GM20000 (cell line): ENCODE results near the gene TSSK2.

ENCODE experiments used
- DNase-seq: peaks from one replicate; pipeline ENCODE4 v3.0.0; 2012; ENCODE audit warnings: low spot score
- TF ChIP-seq, protein P1 (sequence below): IDR thresholded peaks from 2 replicates; pipeline ENCODE4 v1.5.1; 2012; ENCODE audit warnings: mild to moderate bottlenecking, control low read depth; ENCODE audit errors: extremely low read depth, missing control alignments

TSSK2 gene

DNA sequence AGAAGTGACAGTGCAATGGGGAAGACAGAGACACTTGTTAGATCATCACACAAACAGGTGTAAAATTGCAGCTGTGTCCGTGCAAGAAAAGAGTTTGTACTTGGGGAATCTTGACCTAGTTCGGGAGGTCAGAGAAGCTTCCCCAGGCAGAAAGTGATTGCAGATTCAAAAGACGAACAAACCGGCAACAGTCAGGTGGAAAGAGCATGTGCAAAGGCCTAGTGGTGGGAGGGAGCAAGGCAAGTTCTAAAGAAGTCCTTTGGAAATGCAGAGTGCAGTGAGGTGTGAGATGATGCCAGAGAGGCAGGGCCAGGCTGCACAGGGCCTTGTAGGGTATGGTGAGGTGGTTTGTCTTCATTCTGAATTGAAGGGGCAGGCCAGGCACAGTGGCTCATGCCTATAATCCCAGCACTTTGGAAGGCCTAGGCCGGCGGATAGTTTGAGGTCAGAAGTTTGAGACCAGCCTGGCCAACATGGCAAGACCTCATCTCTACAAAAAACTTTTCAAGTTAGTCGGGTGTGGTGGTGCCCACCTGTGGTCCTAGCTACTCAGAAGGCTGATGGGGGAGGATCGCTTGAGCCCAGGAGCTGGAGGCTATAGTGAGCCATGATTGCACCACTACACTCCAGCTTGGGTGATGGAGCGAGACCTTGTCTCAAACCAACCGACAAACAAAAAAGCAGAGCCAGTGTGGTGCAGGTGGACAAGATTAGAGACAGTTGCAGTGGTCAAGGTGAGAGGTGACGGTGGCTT, 15.3 kb downstream of the TSSK2 start:
- no peak for DNase-seq
- TF ChIP-seq, protein P1, sequence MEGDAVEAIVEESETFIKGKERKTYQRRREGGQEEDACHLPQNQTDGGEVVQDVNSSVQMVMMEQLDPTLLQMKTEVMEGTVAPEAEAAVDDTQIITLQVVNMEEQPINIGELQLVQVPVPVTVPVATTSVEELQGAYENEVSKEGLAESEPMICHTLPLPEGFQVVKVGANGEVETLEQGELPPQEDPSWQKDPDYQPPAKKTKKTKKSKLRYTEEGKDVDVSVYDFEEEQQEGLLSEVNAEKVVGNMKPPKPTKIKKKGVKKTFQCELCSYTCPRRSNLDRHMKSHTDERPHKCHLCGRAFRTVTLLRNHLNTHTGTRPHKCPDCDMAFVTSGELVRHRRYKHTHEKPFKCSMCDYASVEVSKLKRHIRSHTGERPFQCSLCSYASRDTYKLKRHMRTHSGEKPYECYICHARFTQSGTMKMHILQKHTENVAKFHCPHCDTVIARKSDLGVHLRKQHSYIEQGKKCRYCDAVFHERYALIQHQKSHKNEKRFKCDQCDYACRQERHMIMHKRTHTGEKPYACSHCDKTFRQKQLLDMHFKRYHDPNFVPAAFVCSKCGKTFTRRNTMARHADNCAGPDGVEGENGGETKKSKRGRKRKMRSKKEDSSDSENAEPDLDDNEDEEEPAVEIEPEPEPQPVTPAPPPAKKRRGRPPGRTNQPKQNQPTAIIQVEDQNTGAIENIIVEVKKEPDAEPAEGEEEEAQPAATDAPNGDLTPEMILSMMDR = no peak

DNA sequence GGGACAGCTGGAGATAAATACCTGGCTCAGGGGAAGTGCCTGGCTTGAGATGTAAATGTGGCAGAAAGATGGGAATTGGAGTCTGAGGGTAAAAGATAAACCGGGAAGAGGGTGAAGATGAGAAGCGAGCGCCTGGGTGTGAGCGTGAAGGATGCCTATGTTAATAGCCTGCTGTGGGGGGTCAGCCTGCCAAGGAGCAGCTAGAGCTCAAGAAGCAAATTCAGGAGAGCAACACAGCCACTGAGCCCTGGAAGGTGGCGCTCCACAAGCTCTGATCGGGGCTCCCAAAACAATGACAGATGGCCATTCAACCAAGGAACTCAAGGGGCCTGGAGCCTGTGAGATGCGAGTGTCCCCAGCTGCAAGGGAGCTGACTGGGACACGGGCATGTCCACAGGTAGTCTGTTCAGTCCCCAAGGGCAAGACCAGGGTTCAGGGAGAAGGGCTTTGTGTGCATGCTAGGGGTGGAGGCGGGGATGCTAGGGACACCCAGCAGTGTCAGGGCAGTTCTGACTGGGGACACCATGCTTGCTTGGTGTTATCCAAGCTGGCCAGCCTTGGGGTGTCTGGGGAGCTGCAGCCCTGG, 16.2 kb downstream of the TSSK2 start:
- TF ChIP-seq, protein P1 = no peak
- no peak for DNase-seq

DNA sequence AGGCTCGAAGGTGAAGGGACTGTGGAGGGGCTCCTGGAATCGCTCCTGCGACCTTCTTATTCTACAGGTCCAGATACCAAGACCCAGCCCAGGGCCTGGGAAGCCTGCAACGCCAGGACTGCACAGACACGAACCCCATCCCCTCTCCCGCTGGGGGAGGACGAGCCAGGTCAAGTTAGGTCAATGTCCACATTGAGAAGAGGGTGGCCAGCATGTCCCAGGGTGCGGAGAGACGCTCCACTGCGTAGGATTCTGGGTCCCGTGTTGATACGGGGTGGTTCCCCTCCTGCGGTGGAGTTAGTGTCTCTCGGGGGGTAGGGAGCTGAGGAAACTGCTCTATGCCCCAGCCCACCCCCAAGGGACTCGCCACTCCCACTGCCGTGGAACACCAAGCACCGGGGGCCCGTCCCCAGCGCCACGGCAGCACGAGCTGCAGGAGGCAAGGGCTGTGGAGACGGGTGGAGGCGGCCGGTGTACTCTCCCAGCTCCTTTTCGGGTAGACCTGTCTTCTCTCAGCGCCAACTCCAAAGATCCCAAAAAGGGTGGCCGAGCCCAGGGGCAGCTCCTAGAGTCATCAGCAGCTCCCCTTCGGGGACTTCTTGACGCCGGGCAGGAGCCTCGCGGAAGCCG, 17.4 kb downstream of the TSSK2 start:
- TF ChIP-seq, protein P1 = no peak
- no peak for DNase-seq

DNA sequence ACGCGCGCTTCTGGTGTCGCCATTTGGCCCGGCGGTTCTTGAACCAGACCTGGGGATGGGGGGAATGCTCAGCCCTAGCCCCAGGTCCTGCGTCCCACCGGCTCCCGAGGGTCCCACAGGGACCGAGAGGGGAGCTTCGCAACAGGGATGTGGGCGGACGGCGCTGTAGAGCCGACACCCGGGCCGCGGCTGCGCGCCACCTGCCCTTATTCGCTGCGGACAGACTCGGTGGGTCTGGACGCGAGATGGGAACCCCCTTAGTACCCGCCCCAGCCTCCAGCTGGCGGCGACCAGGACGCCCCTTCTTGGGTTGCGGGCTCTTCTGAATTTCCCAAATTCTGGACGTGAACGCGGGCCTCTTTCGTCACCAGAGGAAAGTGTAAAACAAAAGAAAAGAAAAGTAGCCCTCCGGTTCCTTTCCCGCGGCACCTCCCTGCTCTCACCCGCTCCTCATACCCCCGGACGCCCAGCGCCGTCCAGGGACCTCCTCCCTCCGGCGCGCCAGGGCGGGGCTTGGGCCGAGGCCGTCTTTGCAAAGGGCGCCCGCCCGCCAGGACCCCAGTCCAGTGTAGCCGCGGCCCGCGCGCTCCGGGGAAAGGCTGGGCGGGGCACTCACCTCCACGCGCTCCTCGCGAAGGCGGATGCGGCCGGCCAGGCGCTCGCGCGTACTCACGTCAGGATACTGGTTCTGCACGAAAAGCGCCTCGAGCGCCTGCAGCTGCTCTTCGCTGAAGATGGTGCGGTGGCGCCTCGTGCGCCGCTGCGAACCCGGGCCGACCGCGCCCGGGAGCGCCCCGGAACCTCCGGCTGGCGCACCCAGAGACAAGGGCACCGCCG, 18.2 kb downstream of the TSSK2 start:
- TF ChIP-seq, protein P1 = no peak
- DNase-seq = peak; percentile 52

DNA sequence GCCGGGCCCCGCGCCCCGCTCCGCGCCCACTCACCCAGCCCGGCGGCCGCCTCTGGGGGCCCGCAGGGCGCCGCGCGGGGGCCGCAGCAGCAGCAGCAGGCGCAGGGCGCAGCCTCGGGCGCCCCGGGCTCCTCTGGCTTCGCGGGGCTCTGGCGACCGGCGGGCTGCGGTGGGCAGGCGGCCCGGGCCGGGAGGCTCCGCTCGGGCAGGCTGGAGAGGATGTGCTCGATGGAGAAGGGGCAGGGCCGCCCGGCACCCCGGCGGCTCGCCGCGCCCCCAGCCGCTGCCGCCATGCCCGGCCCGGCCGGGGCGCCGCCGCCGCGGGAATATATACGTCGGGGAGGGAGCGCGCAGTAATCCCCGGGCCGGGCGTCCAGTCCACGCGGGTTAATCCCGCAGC, 18.9 kb downstream of the TSSK2 start, which contains the start of gene GSC2:
TSS of gene GSC2 (minus strand) at position 302 of the 400 bp plus-strand sequence. CDS start at position 293, 9 bp downstream.
- TF ChIP-seq, protein P1 = no peak
- DNase-seq = peak; percentile 45

DNA sequence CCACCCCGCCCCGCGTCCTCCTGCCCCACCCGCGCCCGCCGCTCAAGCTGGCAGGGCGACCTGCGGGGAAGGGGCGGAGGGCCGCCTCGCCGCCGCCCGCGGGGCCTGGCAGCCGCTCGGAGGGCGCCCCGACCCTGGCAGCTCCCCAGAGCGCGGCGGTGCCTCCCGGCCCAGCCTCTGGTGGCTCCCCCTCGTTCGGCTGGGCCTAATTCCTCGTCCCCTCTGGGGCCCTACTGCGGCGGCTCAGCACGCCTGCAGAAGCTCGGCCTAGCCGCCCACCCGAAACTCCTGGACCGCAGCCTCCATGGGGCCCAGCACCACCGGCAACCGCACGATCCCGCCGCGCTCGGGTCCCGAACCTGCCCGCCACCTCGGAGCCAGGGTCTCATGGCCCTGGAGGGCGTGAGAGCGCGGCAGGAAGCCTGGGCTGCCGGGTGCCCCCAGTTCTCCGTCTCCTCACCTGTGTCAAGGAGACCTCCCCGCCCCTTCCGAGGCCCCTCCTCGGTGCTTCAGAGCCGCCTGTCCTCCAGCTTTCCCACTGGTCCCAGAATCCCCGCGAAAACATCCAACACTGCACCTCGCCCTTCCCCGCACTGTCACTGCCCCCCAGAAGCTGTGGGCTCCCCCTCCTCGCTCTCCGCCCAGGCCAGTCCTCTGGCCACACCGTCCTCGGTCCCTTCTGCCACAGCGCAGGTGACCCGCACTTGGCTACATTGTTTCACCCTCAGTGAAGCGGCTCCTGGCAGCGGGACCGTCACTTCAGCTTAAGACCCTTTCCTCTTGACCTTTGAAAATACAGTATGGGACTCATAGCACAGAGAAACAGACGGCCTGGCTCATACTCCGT, 19.6 kb downstream of the TSSK2 start:
- TF ChIP-seq, protein P1 = no peak
- DNase-seq = no peak
